Measurements from ENCODE around the gene HCN1. TPM values are rescaled to one million over a fixed set of nuclear protein-coding genes. Genes with fewer than 3 reads are reported as not detected.

The HCN1 gene
- polyA plus RNA-seq, 3 donors = not detected

GRCh38 chr5:45264447-45264846 lies 431.7 kb downstream of the HCN1 start:
- no peaks in the 10 kb centered on the region for H3K36me3 ChIP-seq (replicated peaks in 1 of 2; ENCODE audit: control insufficient read depth in 1 of 2, insufficient read depth in 2 of 2, low read length in 2 of 2)
- H3K36me3 Mint-ChIP-seq = no peaks in the 10 kb centered on the region
- peaks cover 15 to 19% of the 10 kb centered on the region in 2 donors for H3K9me3 ChIP-seq (replicated peaks in 1 of 2; ENCODE audit: control insufficient read depth in 1 of 2, insufficient read depth in 1 of 2, low read length in 2 of 2)
- H2AFZ ChIP-seq (ENCODE audit: insufficient read depth, low read depth, low read length, poor library complexity, severe bottlenecking) = no peak overlapping the region
- no CpG with 5 or more reads among the region's 1 CpG for WGBS (ENCODE audit: insufficient coverage)
- no peaks in the 10 kb centered on the region for H3K79me2 ChIP-seq (ENCODE audit: insufficient read depth, low read length)
- no peak overlapping the region for H3K4me3 Mint-ChIP-seq
- peaks cover 0 to 2% (median 0%) of the 10 kb centered on the region in 3 donors for H3K27me3 Mint-ChIP-seq (ENCODE audit: low read depth in 3 of 3)
- TF ChIP-seq, protein P1, sequence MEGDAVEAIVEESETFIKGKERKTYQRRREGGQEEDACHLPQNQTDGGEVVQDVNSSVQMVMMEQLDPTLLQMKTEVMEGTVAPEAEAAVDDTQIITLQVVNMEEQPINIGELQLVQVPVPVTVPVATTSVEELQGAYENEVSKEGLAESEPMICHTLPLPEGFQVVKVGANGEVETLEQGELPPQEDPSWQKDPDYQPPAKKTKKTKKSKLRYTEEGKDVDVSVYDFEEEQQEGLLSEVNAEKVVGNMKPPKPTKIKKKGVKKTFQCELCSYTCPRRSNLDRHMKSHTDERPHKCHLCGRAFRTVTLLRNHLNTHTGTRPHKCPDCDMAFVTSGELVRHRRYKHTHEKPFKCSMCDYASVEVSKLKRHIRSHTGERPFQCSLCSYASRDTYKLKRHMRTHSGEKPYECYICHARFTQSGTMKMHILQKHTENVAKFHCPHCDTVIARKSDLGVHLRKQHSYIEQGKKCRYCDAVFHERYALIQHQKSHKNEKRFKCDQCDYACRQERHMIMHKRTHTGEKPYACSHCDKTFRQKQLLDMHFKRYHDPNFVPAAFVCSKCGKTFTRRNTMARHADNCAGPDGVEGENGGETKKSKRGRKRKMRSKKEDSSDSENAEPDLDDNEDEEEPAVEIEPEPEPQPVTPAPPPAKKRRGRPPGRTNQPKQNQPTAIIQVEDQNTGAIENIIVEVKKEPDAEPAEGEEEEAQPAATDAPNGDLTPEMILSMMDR (IDR thresholded peaks at IDR 0.05) = no peak
- no peaks in the 10 kb centered on the region for H3K27me3 ChIP-seq (ENCODE audit: control insufficient read depth in 2 of 2, insufficient read depth in 2 of 2, low read length in 2 of 2)
- no peak overlapping the region for H3K27ac ChIP-seq (ENCODE audit: low read depth in 1 of 2, low read length in 2 of 2)
- H3K4me2 ChIP-seq (replicated peaks; ENCODE audit: extremely low read depth, low read length, poor library complexity, severe bottlenecking) = no peak overlapping the region
- H3K27ac Mint-ChIP-seq = no peak overlapping the region
- H3K9me3 Mint-ChIP-seq = peaks cover 9 to 22% (median 12%) of the 10 kb centered on the region in 7 donors
- intact Hi-C loops (cut with micrococcal nuclease) = no loop called here
- no peak overlapping the region for H3K9ac ChIP-seq (ENCODE audit: insufficient read depth, low read length, poor library complexity, severe bottlenecking)
- no peak overlapping the region for H3K4me3 ChIP-seq (replicated peaks in 1 of 3; ENCODE audit: low read depth in 2 of 3, low read length in 3 of 3)
- no peak for DNase-seq
- no peaks in the 10 kb centered on the region for H4K20me1 ChIP-seq (ENCODE audit: insufficient read depth, low read length)
- no peaks in the 10 kb centered on the region for H3K4me1 ChIP-seq (ENCODE audit: control insufficient read depth in 1 of 2, insufficient read depth in 2 of 2, low read length in 2 of 2)
- H3K4me1 Mint-ChIP-seq = no peaks in the 10 kb centered on the region

DNA sequence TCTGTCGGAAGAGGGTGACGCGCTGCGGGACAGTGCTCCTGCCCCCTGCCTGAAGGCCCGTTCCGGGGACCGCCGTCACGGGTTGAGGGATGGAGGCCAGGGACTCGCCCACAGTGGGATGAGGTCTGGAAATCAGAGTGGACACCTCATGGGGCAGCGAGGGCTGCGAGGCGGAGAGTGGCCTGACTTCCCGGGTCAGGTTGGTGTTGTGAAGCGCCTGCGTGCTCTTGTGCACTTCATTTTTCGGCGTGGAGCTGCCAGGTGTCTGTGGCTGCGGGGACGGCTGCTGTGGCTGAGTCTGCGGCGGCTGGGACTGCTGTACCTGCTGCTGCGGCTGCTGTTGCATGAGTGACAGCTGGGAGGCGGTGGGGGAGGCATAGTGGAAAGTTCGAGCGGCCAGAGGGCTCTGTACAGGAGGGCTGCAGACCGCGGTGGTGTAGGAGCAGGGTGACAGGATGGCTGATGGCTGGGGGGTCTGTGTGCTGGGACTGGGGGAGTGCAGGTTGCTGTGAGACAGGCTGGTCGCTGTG lies 434.1 kb downstream of the HCN1 start:
- H3K27ac Mint-ChIP-seq = no peak overlapping the region
- Histone ChIP-seq H3K27ac (ENCODE audit: low read depth in 1 of 2, low read length in 2 of 2) (no peak overlapping the region), H3K9ac (ENCODE audit: insufficient read depth, low read length, poor library complexity, severe bottlenecking) (no peak overlapping the region), H2AFZ (ENCODE audit: insufficient read depth, low read depth, low read length, poor library complexity, severe bottlenecking) (no peak overlapping the region), H3K9me3 (replicated peaks in 1 of 2; ENCODE audit: control insufficient read depth in 1 of 2, insufficient read depth in 1 of 2, low read length in 2 of 2) (peaks cover 15 to 19% of the 10 kb centered on the region in 2 donors), H3K36me3 (replicated peaks in 1 of 2; ENCODE audit: control insufficient read depth in 1 of 2, insufficient read depth in 2 of 2, low read length in 2 of 2) (no peaks in the 10 kb centered on the region), H3K27me3 (ENCODE audit: control insufficient read depth in 2 of 2, insufficient read depth in 2 of 2, low read length in 2 of 2) (no peaks in the 10 kb centered on the region), H4K20me1 (ENCODE audit: insufficient read depth, low read length) (no peaks in the 10 kb centered on the region), H3K4me2 (replicated peaks; ENCODE audit: extremely low read depth, low read length, poor library complexity, severe bottlenecking) (no peak overlapping the region), H3K79me2 (ENCODE audit: insufficient read depth, low read length) (no peaks in the 10 kb centered on the region), H3K4me3 (replicated peaks in 1 of 3; ENCODE audit: low read depth in 2 of 3, low read length in 3 of 3) (no peak overlapping the region), H3K4me1 (ENCODE audit: control insufficient read depth in 1 of 2, insufficient read depth in 2 of 2, low read length in 2 of 2) (no peaks in the 10 kb centered on the region)
- peaks cover 9 to 19% (median 11%) of the 10 kb centered on the region in 7 donors for H3K9me3 Mint-ChIP-seq
- no peak for DNase-seq
- no peak overlapping the region for H3K4me3 Mint-ChIP-seq
- no peaks in the 10 kb centered on the region for H3K36me3 Mint-ChIP-seq
- TF ChIP-seq, protein P1 (IDR thresholded peaks at IDR 0.05) = no peak
- no peaks in the 10 kb centered on the region for H3K4me1 Mint-ChIP-seq
- intact Hi-C loops (cut with micrococcal nuclease) = no loop called here
- peaks cover 0 to 2% (median 0%) of the 10 kb centered on the region in 3 donors for H3K27me3 Mint-ChIP-seq (ENCODE audit: low read depth in 3 of 3)
- 96% methylated on average over 27 of the region's 29 CpGs for WGBS (ENCODE audit: insufficient coverage)
